Measurements from ENCODE around the gene MTMR3.
"Not testable (repeated sequence)": the region's sequence is repeated elsewhere in the genome, so short reads cannot be mapped to it uniquely, and the experiment has no call there.

The MTMR3 gene

GRCh38 chr22:29967461-29967860 is 84.5 kb downstream of the MTMR3 start:
- no peak for DNase-seq (ENCODE audit: low read depth in 2 of 2)

- DNase-seq (ENCODE audit: low read depth in 2 of 2): no peak
Measured at GRCh38 chr22:29971607-29972006, 88.6 kb downstream of the MTMR3 start.

GRCh38 chr22:29972121-29972520 is 89.1 kb downstream of the MTMR3 start:
- DNase-seq (ENCODE audit: low read depth in 2 of 2): no peak

GRCh38 chr22:29973269-29973668 is 90.3 kb downstream of the MTMR3 start:
- no peak for DNase-seq (ENCODE audit: low read depth in 2 of 2)

- DNase-seq (ENCODE audit: low read depth in 2 of 2): not testable (repeated sequence)
Measured at GRCh38 chr22:29973680-29974079, 90.7 kb downstream of the MTMR3 start.

GRCh38 chr22:29975494-29975893 is 92.5 kb downstream of the MTMR3 start:
- no peak for DNase-seq (ENCODE audit: low read depth in 2 of 2)

- DNase-seq (ENCODE audit: low read depth in 2 of 2): no peak
Measured at GRCh38 chr22:29977107-29977506, 94.1 kb downstream of the MTMR3 start.

- no peak for DNase-seq (ENCODE audit: low read depth in 2 of 2)
Measured at GRCh38 chr22:29979777-29980321, 96.9 kb downstream of the MTMR3 start.

- no peak for DNase-seq (ENCODE audit: low read depth in 2 of 2)
Measured at GRCh38 chr22:29983296-29983917, 100.4 kb downstream of the MTMR3 start.

GRCh38 chr22:29985912-29986311 is 102.9 kb downstream of the MTMR3 start:
- no peak for DNase-seq (ENCODE audit: low read depth in 2 of 2)

GRCh38 chr22:29987137-29987536 is 104.2 kb downstream of the MTMR3 start:
- no peak for DNase-seq (ENCODE audit: low read depth in 2 of 2)

GRCh38 chr22:29988719-29989118 is 105.7 kb downstream of the MTMR3 start:
- no peak for DNase-seq (ENCODE audit: low read depth in 2 of 2)

- no peak for DNase-seq (ENCODE audit: low read depth in 2 of 2)
Measured at GRCh38 chr22:29989446-29989845, 106.5 kb downstream of the MTMR3 start.

- DNase-seq (ENCODE audit: low read depth in 2 of 2): no peak
Measured at GRCh38 chr22:29992341-29993275, 109.6 kb downstream of the MTMR3 start.

- no peak for DNase-seq (ENCODE audit: low read depth in 2 of 2)
Measured at GRCh38 chr22:29994027-29994715, 111.2 kb downstream of the MTMR3 start.

GRCh38 chr22:29994943-29995342 is 112.0 kb downstream of the MTMR3 start:
- DNase-seq (ENCODE audit: low read depth in 2 of 2): no peak

GRCh38 chr22:29997107-29997506 is 114.1 kb downstream of the MTMR3 start:
- no peak for DNase-seq (ENCODE audit: low read depth in 2 of 2)

- no peak for DNase-seq (ENCODE audit: low read depth in 2 of 2)
Measured at GRCh38 chr22:29997516-29997915, 114.5 kb downstream of the MTMR3 start.

- DNase-seq (ENCODE audit: low read depth in 2 of 2): no peak
Measured at GRCh38 chr22:29998627-29999384, 115.8 kb downstream of the MTMR3 start.

GRCh38 chr22:30000566-30000965 is 117.6 kb downstream of the MTMR3 start:
- no peak for DNase-seq (ENCODE audit: low read depth in 2 of 2)

GRCh38 chr22:30001459-30001858 is 118.5 kb downstream of the MTMR3 start:
- no peak for DNase-seq (ENCODE audit: low read depth in 2 of 2)
